ENCODE results near the gene ARID5B. TPM values are rescaled to one million over a fixed set of nuclear protein-coding genes. Genes with fewer than 3 reads are reported as not detected.

Gene ARID5B
- total RNA-seq, 2 experiments from 2014 or later = 86.3 to 87.1 TPM

DNA sequence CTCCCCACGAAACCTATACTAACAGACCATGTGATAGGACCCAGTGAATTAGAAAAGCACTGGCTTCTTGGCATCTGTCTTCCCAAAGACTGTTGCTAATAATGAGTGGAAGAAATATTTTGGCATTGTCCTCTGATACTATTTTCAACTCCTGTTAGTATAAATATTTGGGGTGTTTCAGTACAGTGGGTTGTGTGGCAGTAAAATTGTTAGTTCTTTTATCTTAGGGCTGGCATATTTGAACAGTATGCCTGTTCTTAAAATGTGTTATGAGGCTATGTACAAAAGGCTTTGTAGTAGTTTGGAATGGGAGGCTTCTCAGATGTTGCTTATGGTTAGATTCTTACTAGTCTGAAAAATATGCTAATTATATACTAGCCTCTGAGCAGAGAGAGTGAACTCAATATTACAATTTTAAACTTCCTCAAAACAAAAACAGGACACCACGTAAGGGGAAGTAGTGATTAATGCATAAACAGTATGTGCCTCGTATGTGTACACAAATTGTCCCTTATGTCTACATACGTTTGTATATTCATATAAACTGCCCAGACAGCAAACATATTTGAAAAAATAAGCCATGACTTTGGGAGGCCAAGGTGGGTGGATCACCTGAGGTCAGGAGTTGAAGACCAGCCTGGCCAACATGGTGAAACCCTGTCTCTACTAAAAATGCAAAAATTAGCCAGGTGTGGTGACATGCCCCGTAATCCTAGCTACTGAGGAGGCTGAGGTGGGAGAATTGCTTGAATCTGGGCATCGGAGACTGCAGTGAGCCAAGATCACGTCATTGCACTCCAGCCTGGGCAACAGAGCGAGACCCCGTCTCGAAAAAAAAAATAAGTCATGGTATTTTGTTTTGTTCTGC is 115.4 kb downstream of the ARID5B start:
- Mint-ChIP-seq H3K36me3 (ENCODE audit: low read depth) (peaks cover 54% of the 10 kb centered on the region), H3K27me3 (ENCODE audit: low read depth) (no peaks in the 10 kb centered on the region), H3K9me3 (no peaks in the 10 kb centered on the region), H3K27ac (peak overlapping the region; percentile 67), H3K4me1 (ENCODE audit: low read depth) (peaks cover 73% of the 10 kb centered on the region), H3K4me3 (no peak overlapping the region)
- CTCF ChIA-PET = interaction anchor here (0.6 to 0.7 kb wide), 2 partner anchors 424 to 1602 kb away, joined by 3 read pairs; no protein-coding TSS in a partner anchor
- DNase-seq = no peak
- intact Hi-C loops (cut with micrococcal nuclease) = no loop called here

GRCh38 chr10:62017491-62017870 is 116.0 kb downstream of the ARID5B start:
- no peak for DNase-seq
- Mint-ChIP-seq H3K27ac (peak overlapping the region; percentile 67), H3K36me3 (ENCODE audit: low read depth) (peaks cover 54% of the 10 kb centered on the region), H3K27me3 (ENCODE audit: low read depth) (no peaks in the 10 kb centered on the region), H3K4me3 (no peak overlapping the region), H3K4me1 (ENCODE audit: low read depth) (peaks cover 76% of the 10 kb centered on the region), H3K9me3 (no peaks in the 10 kb centered on the region)
- intact Hi-C loops (cut with micrococcal nuclease) = no loop called here
- CTCF ChIA-PET = interaction anchor here (0.6 to 1.1 kb wide), 3 partner anchors 22 to 1602 kb away, joined by 3 read pairs; no protein-coding TSS in a partner anchor

DNA sequence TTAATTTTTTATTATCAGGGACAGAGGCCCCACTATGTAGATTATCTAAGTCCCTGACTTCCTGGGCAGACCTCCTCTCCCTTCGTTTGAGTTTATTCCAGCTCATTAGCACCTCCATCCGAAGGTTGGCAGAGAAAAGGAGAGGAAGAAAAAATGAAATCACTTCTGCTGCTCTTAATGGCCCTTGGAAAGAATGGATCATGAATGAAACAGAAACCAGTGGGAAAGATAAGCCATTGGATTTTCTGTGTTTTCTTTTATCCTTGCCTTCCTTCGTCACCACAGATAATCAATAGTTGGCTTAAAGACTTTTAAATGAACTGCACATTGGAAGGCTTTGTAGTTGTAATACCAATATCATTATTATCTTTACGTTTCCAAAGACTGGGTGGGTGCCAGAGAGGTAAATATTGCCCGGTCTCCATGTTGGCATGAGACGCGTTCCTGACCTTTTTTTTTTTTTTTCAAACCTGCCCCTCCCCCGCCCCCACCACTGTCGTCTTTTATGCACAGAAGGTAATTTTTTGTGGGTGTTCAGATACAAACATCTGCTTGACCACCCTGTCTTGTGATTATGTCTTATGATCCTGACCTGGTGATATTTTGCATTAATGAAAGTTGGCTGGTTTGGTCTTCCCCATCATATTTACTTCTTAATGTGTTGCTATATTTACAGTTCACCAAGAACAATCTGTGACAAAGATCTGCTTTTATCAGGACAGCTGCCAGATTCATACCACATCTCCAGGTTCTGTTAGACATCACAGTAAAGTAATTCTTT is 116.8 kb downstream of the ARID5B start:
- Mint-ChIP-seq H3K27me3 (ENCODE audit: low read depth) (no peaks in the 10 kb centered on the region), H3K36me3 (ENCODE audit: low read depth) (peaks cover 61% of the 10 kb centered on the region), H3K27ac (peak overlapping the region; percentile 99), H3K4me1 (ENCODE audit: low read depth) (peaks cover 85% of the 10 kb centered on the region), H3K4me3 (no peak overlapping the region), H3K9me3 (peaks cover 6% of the 10 kb centered on the region)
- DNase-seq = no peak
- CTCF ChIA-PET = interaction anchor here (1.1 to 5.2 kb wide), 4 partner anchors 21 to 29 kb away, joined by 3 to 27 read pairs (median 8); no protein-coding TSS in a partner anchor
- intact Hi-C loops (cut with micrococcal nuclease) = no loop called here

DNA sequence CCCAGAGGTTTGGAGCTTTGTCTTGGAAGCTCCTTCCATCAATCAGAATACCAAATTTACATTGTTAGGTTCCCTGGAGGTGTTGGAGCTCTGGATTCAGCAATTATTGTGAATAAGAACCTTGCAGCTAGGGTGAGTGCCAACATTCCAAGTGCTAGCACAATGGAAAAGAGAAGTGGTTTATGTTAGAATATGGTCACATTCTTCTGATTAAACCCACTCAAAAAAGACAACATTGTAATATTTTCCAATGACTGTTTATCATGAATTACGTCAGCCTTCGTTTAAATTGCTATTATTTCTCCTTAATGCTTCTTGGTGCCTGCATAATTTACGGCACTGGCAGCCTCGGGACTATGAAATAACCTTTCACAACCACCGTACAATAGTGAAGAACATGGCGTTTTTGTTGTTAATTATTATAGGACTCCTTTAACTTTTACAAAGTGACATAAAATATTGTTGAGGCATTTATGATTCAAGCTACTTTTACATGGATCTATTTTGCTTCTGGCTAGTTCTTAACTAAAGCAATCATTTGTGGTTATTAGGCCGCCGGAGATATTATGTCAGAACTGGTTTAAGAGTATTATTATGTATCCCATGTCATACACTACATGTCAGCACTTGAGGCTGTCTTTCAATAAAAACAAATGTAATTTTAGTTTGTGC is 117.7 kb downstream of the ARID5B start:
- H3K27ac Mint-ChIP-seq = peak overlapping the region; percentile 99
- intact Hi-C loops (cut with micrococcal nuclease) = no loop called here
- peaks cover 90% of the 10 kb centered on the region for H3K4me1 Mint-ChIP-seq (ENCODE audit: low read depth)
- no peaks in the 10 kb centered on the region for H3K27me3 Mint-ChIP-seq (ENCODE audit: low read depth)
- CTCF ChIA-PET = interaction anchor here (0.9 to 5.2 kb wide), 7 partner anchors 17 to 131 kb away, joined by 3 to 27 read pairs (median 3); no protein-coding TSS in a partner anchor
- DNase-seq = no peak
- H3K36me3 Mint-ChIP-seq (ENCODE audit: low read depth) = peaks cover 63% of the 10 kb centered on the region
- peak overlapping the region; percentile 39 for H3K4me3 Mint-ChIP-seq
- H3K9me3 Mint-ChIP-seq = peaks cover 7% of the 10 kb centered on the region

DNA sequence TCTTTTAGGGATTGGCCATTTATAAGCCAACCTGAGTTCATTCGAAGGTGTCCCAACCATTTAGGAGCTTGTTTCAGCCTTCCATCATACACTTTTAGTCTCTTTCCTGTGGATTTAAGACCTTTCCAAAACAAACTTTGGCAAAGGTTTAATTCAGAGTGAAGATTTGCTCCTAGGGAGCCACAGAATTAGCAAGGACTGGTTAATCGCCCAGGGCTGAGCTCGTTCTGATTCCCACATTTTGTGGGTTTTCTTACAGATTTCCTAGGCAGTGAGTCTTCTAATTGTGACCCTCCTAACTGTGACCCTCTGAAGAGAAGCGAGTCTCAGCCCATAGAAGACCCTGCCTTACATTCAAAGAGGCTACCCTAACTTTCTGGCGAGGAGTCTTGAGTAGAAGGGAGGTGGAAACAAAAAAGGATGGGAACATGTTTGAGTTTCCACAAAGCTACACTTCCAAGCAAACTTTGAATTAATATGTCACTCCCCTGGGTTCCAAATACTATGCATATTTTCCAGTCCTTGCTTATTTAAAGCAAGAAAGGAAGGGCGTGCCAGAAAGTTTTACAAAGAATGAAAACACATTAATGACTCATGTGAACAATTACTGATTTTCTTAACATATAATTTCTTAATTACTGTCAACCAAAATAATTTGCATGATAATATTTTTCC is 118.3 kb downstream of the ARID5B start:
- Mint-ChIP-seq H3K27ac (peak overlapping the region; percentile 99), H3K4me3 (peak overlapping the region; percentile 23), H3K27me3 (ENCODE audit: low read depth) (no peaks in the 10 kb centered on the region), H3K36me3 (ENCODE audit: low read depth) (peaks cover 65% of the 10 kb centered on the region), H3K9me3 (peaks cover 7% of the 10 kb centered on the region), H3K4me1 (ENCODE audit: low read depth) (peaks cover 93% of the 10 kb centered on the region)
- CTCF ChIA-PET = interaction anchor here (0.7 to 5.2 kb wide), 11 partner anchors 17 to 715 kb away, joined by 3 to 27 read pairs (median 3); no protein-coding TSS in a partner anchor
- DNase-seq = no peak
- intact Hi-C loops (cut with micrococcal nuclease) = loop anchor here (1.0 to 10.0 kb wide), 11 partner anchors 18 to 975 kb away; no protein-coding TSS in a partner anchor

DNA sequence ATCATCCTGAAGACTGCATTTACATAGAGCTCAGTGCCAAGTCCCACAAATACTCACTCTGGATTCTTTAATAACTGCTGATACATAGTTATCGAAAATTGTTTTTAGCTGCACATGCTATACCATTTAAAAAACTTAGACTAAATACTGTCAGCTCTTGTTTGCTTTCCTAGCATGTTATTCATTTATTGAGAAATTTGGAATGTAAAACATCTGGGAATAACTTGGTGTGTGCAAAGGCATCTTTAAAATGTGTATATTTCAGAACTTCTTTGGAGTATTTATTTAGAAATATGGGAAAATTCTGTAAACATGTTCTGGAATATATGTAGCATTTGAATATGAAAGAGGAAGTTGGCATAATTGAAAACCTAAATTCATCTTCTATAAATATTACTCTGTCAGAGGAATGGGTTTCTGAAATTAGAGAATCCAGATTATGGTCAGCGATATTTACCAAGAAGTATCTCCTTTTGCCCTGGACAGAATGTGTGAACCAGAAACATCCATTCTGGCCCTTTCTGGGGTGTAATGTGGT is 119.7 kb downstream of the ARID5B start:
- H3K9me3 Mint-ChIP-seq = peaks cover 7% of the 10 kb centered on the region
- H3K4me3 Mint-ChIP-seq = no peak overlapping the region
- DNase-seq = no peak
- CTCF ChIA-PET = interaction anchor here (0.7 to 5.2 kb wide), 11 partner anchors 18 to 167 kb away, joined by 3 to 27 read pairs (median 3); partner anchors contain the start of gene ARID5B
- no peaks in the 10 kb centered on the region for H3K27me3 Mint-ChIP-seq (ENCODE audit: low read depth)
- peak overlapping the region; percentile 99 for H3K27ac Mint-ChIP-seq
- H3K36me3 Mint-ChIP-seq (ENCODE audit: low read depth) = peaks cover 69% of the 10 kb centered on the region
- intact Hi-C loops (cut with micrococcal nuclease) = loop anchor here (10.0 kb wide), 1 partner anchor 974 kb away; no protein-coding TSS in a partner anchor
- peaks cover 95% of the 10 kb centered on the region for H3K4me1 Mint-ChIP-seq (ENCODE audit: low read depth)

- Mint-ChIP-seq H3K27ac (peak overlapping the region; percentile 99), H3K4me1 (ENCODE audit: low read depth) (peaks cover 92% of the 10 kb centered on the region), H3K27me3 (ENCODE audit: low read depth) (no peaks in the 10 kb centered on the region), H3K36me3 (ENCODE audit: low read depth) (peaks cover 67% of the 10 kb centered on the region), H3K4me3 (no peak overlapping the region), H3K9me3 (peaks cover 7% of the 10 kb centered on the region)
- DNase-seq = no peak
- CTCF ChIA-PET = interaction anchor here (1.1 to 5.2 kb wide), 8 partner anchors 10 to 125 kb away, joined by 3 to 27 read pairs (median 4); no protein-coding TSS in a partner anchor
- intact Hi-C loops (cut with micrococcal nuclease) = loop anchor here (10.0 kb wide), 1 partner anchor 973 kb away; no protein-coding TSS in a partner anchor
Observed at GRCh38 chr10:62021978-62022802, 120.7 kb downstream of the ARID5B start.

GRCh38 chr10:62022830-62023229 is 121.3 kb downstream of the ARID5B start:
- peak; percentile 35 for DNase-seq
- CTCF ChIA-PET = interaction anchor here (0.5 to 5.2 kb wide), 9 partner anchors 9 to 219 kb away, joined by 3 to 27 read pairs (median 4); no protein-coding TSS in a partner anchor
- Mint-ChIP-seq H3K27ac (peak overlapping the region; percentile 99), H3K4me3 (no peak overlapping the region), H3K4me1 (ENCODE audit: low read depth) (peaks cover 90% of the 10 kb centered on the region), H3K27me3 (ENCODE audit: low read depth) (no peaks in the 10 kb centered on the region), H3K36me3 (ENCODE audit: low read depth) (peaks cover 68% of the 10 kb centered on the region), H3K9me3 (peaks cover 7% of the 10 kb centered on the region)
- intact Hi-C loops (cut with micrococcal nuclease) = loop anchor here (1.0 to 10.0 kb wide), 2 partner anchors 9 to 972 kb away; no protein-coding TSS in a partner anchor

DNA sequence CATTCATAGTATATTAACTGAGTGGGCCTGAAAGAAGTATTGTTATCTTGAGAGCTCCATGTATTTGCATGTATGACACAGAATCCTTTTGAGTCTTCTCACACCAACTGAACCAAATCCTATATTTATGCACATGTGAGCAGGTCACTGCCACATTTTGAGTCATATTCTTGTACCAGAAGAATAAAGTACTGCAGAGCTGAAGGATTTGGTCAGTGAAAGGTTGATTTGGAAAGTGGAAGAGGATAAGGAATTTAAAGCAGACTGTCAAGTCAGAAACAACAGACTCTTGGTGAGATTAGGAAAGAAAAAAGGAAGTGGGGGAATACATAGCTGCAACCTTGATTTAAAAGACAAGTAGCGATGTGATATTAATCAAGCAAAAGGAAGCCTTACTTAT is 121.8 kb downstream of the ARID5B start:
- CTCF ChIA-PET = interaction anchor here (0.5 to 5.2 kb wide), 8 partner anchors 13 to 218 kb away, joined by 3 to 27 read pairs (median 4); no protein-coding TSS in a partner anchor
- H3K9me3 Mint-ChIP-seq = peaks cover 7% of the 10 kb centered on the region
- peak overlapping the region; percentile 3 for H3K4me3 Mint-ChIP-seq
- peak overlapping the region; percentile 99 for H3K27ac Mint-ChIP-seq
- peaks cover 69% of the 10 kb centered on the region for H3K36me3 Mint-ChIP-seq (ENCODE audit: low read depth)
- intact Hi-C loops (cut with micrococcal nuclease) = loop anchor here (1.0 to 10.0 kb wide), 2 partner anchors 9 to 971 kb away; no protein-coding TSS in a partner anchor
- no peaks in the 10 kb centered on the region for H3K27me3 Mint-ChIP-seq (ENCODE audit: low read depth)
- DNase-seq = no peak
- peaks cover 91% of the 10 kb centered on the region for H3K4me1 Mint-ChIP-seq (ENCODE audit: low read depth)

DNA sequence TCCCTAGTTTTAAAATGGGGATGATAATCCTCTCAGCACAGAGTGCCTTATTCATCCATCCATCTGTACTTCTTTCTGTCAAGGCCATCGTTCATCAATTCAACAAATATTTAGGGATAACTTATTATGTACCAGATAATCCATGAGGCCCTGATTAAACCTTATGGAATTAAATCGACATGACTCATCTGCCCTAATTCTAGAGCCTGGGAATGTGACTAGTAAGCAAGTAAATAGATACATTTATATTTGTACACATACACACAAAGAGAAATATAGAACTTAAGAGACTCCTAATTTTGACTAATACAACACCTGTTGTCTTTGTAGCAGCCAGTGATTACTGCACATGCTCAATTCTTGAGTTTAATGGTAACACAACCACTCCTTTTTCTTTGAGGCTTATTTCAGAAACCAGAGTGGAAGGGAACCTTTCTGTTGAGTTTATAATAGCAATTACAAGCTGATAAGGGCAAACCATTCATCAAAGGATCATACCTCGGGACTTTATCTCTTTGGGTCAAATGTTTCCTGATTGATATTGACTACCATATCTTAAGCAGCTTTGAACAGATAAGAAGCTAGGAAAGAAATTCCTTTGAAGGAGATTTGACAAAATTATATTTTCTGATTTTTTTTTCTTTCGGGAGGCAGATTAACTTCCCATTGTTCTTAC is 122.7 kb downstream of the ARID5B start:
- Mint-ChIP-seq H3K4me1 (ENCODE audit: low read depth) (peaks cover 91% of the 10 kb centered on the region), H3K36me3 (ENCODE audit: low read depth) (peaks cover 69% of the 10 kb centered on the region), H3K27me3 (ENCODE audit: low read depth) (no peaks in the 10 kb centered on the region), H3K27ac (peak overlapping the region; percentile 99), H3K4me3 (no peak overlapping the region), H3K9me3 (peaks cover 7% of the 10 kb centered on the region)
- CTCF ChIA-PET = interaction anchor here (0.6 to 5.2 kb wide), 8 partner anchors 12 to 127 kb away, joined by 3 to 27 read pairs (median 4); no protein-coding TSS in a partner anchor
- intact Hi-C loops (cut with micrococcal nuclease) = loop anchor here (10.0 kb wide), 1 partner anchor 971 kb away; no protein-coding TSS in a partner anchor
- no peak for DNase-seq

Measured in activated naive CD4-positive, alpha-beta T cell treated with anti-CD3 and anti-CD28 coated beads for 36 hours (primary cell).